HUES48 (cell line): Measurements from ENCODE around the gene DNAJA4.

Experiments used
- H3K27ac ChIP-seq: one replicate; pipeline ENCODE4 v1.7.0; 2013; ENCODE audit warnings: low read depth, low read length, inconsistent platforms
- H3K27me3 ChIP-seq: 2 replicates; pipeline ENCODE4 v1.6.1; 2013; ENCODE audit warnings: mild to moderate bottlenecking, low read length; ENCODE audit not compliant: control insufficient read depth, insufficient read depth
- H3K36me3 ChIP-seq: 2 replicates; pipeline ENCODE4 v1.6.1; 2013; ENCODE audit warnings: low read length; ENCODE audit not compliant: control insufficient read depth, insufficient read depth
- H3K4me1 ChIP-seq: 2 replicates; pipeline ENCODE4 v1.6.1; 2013; ENCODE audit warnings: mild to moderate bottlenecking, low read length; ENCODE audit not compliant: control insufficient read depth, insufficient read depth
- H3K4me3 ChIP-seq: 2 replicates; pipeline ENCODE4 v1.5.1; 2013; ENCODE audit warnings: mild to moderate bottlenecking, low read depth, low read length
- H3K9ac ChIP-seq: 2 replicates; pipeline ENCODE4 v1.6.1; 2013; ENCODE audit warnings: mild to moderate bottlenecking, low read depth, low read length, moderate library complexity
- H3K9me3 ChIP-seq: 2 replicates; pipeline ENCODE4 v1.6.1; 2013; ENCODE audit warnings: low read length; ENCODE audit not compliant: control insufficient read depth, insufficient read depth

The DNAJA4 gene

DNA sequence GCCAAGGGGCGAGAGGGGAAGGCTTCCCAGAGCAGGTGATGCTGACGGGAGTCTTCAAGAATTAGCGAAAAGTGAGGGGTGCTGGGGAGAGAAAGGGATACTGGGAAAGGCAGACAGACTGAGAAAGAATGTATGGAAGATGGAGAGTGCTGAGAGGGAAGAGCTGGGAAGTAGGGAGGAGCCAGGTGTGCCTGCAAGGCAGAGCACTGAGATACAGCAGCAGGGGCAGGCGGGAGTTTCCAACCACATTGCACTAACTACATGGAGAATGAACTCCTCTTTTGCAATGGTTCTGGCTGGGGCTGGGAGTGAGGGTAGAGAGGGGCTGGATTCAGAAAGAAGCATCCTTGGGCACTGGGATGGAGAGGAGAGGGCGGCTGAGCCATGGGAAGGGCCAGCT, 59.8 kb downstream of the DNAJA4 start:
- no peak overlapping the region for H3K4me3 ChIP-seq
- H3K9ac ChIP-seq, result no peak overlapping the region
- no peaks in the 10 kb centered on the region for H3K36me3 ChIP-seq
- no peaks in the 10 kb centered on the region for H3K9me3 ChIP-seq
- H3K4me1 ChIP-seq, result peaks cover 15% of the 10 kb centered on the region
- H3K27ac ChIP-seq, result no peak overlapping the region
- no peaks in the 10 kb centered on the region for H3K27me3 ChIP-seq

- Histone ChIP-seq H3K9me3 (no peaks in the 10 kb centered on the region), H3K27ac (no peak overlapping the region), H3K9ac (no peak overlapping the region)
Measured at GRCh38 chr15:78325092-78325843, 60.9 kb downstream of the DNAJA4 start.

DNA sequence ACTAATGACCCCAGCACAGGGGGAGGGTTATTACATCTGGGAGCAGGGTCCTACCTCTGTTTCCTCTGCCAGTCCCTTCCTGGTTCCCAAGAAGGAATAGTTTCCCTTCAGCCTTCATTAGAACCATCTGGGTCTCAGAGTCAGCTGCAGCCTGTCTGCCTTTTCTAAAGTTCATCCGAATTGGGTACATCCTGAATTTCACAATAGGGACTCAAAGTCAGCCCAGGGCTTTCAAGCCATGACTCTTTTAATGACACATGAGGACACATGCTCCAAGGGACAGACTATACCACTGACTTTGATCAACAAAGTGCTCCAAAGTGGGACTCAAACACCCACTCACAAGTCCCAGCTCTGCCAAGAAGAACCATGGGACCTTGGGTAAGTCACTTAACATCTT, 63.1 kb downstream of the DNAJA4 start:
- Histone ChIP-seq H3K9me3 (no peaks in the 10 kb centered on the region), H3K4me1 (peaks cover 13% of the 10 kb centered on the region), H3K36me3 (no peaks in the 10 kb centered on the region), H3K27ac (no peak overlapping the region), H3K27me3 (no peaks in the 10 kb centered on the region), H3K4me3 (no peak overlapping the region), H3K9ac (no peak overlapping the region)

More at GRCh38 chr15:78325092-78325843, 60.9 kb downstream of the DNAJA4 start:
- Histone ChIP-seq H3K27me3 (no peaks in the 10 kb centered on the region), H3K36me3 (no peaks in the 10 kb centered on the region), H3K4me1 (peaks cover 15% of the 10 kb centered on the region), H3K4me3 (no peak overlapping the region)

- H3K27me3 ChIP-seq, result no peaks in the 10 kb centered on the region
- no peak overlapping the region for H3K27ac ChIP-seq
- no peak overlapping the region for H3K9ac ChIP-seq
- no peaks in the 10 kb centered on the region for H3K36me3 ChIP-seq
- peaks cover 6% of the 10 kb centered on the region for H3K4me1 ChIP-seq
- no peaks in the 10 kb centered on the region for H3K9me3 ChIP-seq
- H3K4me3 ChIP-seq, result no peak overlapping the region
Measured at GRCh38 chr15:78329625-78330024, 65.3 kb downstream of the DNAJA4 start.
